ENCODE measurements around the gene PWWP2B. TPM values are rescaled to one million over a fixed set of nuclear protein-coding genes. Genes with fewer than 3 reads are reported as not detected.

The PWWP2B gene
- total and polyA plus RNA-seq, 9 of the 15 experiments (the other 6 are each of a cell fraction or from before 2014, with no cell fraction given): 0.07 to 9.2 (median 1.6) TPM; not detected in 1

DNA sequence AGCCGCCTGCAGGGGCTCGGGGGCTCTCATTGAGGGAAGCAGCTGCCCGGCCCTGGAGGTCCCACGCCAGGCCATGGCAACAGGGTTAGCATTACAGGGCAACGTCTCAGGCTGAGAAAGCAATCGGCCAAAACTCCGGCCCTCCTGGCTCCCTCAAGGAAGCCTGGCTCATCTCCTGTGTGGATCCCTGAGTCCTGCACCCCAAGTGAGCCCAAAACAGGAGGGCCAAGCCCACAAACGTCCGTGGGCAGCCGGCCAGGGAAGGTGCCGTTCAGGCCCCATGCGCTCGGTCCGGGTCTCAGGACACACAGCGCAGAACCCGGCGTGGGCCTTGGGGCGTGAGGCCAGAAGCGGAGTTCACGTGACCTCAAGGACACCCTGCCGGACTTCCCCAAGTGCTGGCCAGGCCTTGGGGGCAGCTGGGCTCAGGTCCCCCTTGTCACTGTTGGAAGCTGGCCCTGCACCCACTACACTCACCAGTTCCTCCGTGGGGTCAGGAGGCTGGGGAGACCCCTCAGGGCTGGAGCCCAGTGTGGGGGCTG, 8.0 kb upstream of the PWWP2B start (continued):
- TF ChIP-seq SRSF9 (IDR thresholded peaks at IDR 0.05; ENCODE audit: borderline replicate concordance, low read depth, low read length) (no peak), STAG1 (CRISPR knock-in tag; IDR thresholded peaks at IDR 0.05; ENCODE audit: borderline replicate concordance) (no peak), ZNF77 (CRISPR knock-in tag; IDR thresholded peaks at IDR 0.05) (no peak), SUPT5H (IDR thresholded peaks at IDR 0.05) (no peak), NFE2 (IDR thresholded peaks at IDR 0.05; ENCODE audit: low read depth) (no peak), FOXJ3 (CRISPR knock-in tag; IDR thresholded peaks at IDR 0.05) (no peak), ZNF143 (CRISPR knock-in tag; IDR thresholded peaks at IDR 0.05) (no peak), ZNF586 (CRISPR knock-in tag; conservative IDR thresholded peaks at IDR 0.05) (no peak)
- TF ChIP-seq, protein P1, sequence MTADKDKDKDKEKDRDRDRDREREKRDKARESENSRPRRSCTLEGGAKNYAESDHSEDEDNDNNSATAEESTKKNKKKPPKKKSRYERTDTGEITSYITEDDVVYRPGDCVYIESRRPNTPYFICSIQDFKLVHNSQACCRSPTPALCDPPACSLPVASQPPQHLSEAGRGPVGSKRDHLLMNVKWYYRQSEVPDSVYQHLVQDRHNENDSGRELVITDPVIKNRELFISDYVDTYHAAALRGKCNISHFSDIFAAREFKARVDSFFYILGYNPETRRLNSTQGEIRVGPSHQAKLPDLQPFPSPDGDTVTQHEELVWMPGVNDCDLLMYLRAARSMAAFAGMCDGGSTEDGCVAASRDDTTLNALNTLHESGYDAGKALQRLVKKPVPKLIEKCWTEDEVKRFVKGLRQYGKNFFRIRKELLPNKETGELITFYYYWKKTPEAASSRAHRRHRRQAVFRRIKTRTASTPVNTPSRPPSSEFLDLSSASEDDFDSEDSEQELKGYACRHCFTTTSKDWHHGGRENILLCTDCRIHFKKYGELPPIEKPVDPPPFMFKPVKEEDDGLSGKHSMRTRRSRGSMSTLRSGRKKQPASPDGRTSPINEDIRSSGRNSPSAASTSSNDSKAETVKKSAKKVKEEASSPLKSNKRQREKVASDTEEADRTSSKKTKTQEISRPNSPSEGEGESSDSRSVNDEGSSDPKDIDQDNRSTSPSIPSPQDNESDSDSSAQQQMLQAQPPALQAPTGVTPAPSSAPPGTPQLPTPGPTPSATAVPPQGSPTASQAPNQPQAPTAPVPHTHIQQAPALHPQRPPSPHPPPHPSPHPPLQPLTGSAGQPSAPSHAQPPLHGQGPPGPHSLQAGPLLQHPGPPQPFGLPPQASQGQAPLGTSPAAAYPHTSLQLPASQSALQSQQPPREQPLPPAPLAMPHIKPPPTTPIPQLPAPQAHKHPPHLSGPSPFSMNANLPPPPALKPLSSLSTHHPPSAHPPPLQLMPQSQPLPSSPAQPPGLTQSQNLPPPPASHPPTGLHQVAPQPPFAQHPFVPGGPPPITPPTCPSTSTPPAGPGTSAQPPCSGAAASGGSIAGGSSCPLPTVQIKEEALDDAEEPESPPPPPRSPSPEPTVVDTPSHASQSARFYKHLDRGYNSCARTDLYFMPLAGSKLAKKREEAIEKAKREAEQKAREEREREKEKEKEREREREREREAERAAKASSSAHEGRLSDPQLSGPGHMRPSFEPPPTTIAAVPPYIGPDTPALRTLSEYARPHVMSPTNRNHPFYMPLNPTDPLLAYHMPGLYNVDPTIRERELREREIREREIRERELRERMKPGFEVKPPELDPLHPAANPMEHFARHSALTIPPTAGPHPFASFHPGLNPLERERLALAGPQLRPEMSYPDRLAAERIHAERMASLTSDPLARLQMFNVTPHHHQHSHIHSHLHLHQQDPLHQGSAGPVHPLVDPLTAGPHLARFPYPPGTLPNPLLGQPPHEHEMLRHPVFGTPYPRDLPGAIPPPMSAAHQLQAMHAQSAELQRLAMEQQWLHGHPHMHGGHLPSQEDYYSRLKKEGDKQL (CRISPR knock-in tag; IDR thresholded peaks at IDR 0.05; ENCODE audit: borderline replicate concordance): no peak
- TF ChIP-seq, protein P2, sequence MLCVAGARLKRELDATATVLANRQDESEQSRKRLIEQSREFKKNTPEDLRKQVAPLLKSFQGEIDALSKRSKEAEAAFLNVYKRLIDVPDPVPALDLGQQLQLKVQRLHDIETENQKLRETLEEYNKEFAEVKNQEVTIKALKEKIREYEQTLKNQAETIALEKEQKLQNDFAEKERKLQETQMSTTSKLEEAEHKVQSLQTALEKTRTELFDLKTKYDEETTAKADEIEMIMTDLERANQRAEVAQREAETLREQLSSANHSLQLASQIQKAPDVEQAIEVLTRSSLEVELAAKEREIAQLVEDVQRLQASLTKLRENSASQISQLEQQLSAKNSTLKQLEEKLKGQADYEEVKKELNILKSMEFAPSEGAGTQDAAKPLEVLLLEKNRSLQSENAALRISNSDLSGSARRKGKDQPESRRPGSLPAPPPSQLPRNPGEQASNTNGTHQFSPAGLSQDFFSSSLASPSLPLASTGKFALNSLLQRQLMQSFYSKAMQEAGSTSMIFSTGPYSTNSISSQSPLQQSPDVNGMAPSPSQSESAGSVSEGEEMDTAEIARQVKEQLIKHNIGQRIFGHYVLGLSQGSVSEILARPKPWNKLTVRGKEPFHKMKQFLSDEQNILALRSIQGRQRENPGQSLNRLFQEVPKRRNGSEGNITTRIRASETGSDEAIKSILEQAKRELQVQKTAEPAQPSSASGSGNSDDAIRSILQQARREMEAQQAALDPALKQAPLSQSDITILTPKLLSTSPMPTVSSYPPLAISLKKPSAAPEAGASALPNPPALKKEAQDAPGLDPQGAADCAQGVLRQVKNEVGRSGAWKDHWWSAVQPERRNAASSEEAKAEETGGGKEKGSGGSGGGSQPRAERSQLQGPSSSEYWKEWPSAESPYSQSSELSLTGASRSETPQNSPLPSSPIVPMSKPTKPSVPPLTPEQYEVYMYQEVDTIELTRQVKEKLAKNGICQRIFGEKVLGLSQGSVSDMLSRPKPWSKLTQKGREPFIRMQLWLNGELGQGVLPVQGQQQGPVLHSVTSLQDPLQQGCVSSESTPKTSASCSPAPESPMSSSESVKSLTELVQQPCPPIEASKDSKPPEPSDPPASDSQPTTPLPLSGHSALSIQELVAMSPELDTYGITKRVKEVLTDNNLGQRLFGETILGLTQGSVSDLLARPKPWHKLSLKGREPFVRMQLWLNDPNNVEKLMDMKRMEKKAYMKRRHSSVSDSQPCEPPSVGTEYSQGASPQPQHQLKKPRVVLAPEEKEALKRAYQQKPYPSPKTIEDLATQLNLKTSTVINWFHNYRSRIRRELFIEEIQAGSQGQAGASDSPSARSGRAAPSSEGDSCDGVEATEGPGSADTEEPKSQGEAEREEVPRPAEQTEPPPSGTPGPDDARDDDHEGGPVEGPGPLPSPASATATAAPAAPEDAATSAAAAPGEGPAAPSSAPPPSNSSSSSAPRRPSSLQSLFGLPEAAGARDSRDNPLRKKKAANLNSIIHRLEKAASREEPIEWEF (CRISPR knock-in tag; IDR thresholded peaks at IDR 0.05): no peak
- TF ChIP-seq, protein P3, sequence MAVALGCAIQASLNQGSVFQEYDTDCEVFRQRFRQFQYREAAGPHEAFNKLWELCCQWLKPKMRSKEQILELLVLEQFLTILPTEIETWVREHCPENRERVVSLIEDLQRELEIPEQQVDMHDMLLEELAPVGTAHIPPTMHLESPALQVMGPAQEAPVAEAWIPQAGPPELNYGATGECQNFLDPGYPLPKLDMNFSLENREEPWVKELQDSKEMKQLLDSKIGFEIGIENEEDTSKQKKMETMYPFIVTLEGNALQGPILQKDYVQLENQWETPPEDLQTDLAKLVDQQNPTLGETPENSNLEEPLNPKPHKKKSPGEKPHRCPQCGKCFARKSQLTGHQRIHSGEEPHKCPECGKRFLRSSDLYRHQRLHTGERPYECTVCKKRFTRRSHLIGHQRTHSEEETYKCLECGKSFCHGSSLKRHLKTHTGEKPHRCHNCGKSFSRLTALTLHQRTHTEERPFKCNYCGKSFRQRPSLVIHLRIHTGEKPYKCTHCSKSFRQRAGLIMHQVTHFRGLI (CRISPR knock-in tag; IDR thresholded peaks at IDR 0.05): no peak
- TF ChIP-seq, protein P4, sequence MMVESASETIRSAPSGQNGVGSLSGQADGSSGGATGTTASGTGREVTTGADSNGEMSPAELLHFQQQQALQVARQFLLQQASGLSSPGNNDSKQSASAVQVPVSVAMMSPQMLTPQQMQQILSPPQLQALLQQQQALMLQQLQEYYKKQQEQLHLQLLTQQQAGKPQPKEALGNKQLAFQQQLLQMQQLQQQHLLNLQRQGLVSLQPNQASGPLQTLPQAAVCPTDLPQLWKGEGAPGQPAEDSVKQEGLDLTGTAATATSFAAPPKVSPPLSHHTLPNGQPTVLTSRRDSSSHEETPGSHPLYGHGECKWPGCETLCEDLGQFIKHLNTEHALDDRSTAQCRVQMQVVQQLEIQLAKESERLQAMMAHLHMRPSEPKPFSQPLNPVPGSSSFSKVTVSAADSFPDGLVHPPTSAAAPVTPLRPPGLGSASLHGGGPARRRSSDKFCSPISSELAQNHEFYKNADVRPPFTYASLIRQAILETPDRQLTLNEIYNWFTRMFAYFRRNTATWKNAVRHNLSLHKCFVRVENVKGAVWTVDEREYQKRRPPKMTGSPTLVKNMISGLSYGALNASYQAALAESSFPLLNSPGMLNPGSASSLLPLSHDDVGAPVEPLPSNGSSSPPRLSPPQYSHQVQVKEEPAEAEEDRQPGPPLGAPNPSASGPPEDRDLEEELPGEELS (CRISPR knock-in tag; IDR thresholded peaks at IDR 0.05; ENCODE audit: borderline replicate concordance): no peak

Measured in K562 (cell line).